T-helper 1 cell treated with Interleukin-12 subunit alpha and Interleukin-12 subunit beta and Interleukin-4 antibody, amounts not matched to agents 30 μg/mL and 1 μg/mL, for 36 hours (primary cell): Measurements from ENCODE around the gene FUNDC2.

ENCODE experiments used
- H3K27ac Mint-ChIP-seq: one replicate; pipeline ENCODE4 v1.8.0; 2021; ENCODE audit warnings: mild to moderate bottlenecking, mixed read lengths
- H3K27me3 Mint-ChIP-seq: one replicate; pipeline ENCODE4 v1.8.0; 2021; ENCODE audit warnings: low read depth, mixed read lengths
- H3K36me3 Mint-ChIP-seq: one replicate; pipeline ENCODE4 v1.8.0; 2021; ENCODE audit warnings: low read depth, mixed read lengths
- H3K4me1 Mint-ChIP-seq: one replicate; pipeline ENCODE4 v1.8.0; 2021; ENCODE audit warnings: low read depth, mixed read lengths
- H3K4me3 Mint-ChIP-seq: one replicate; pipeline ENCODE4 v1.8.0; 2021; ENCODE audit warnings: mild to moderate bottlenecking, moderate library complexity, mixed read lengths
- H3K9me3 Mint-ChIP-seq: one replicate; pipeline ENCODE4 v1.8.0; 2021; ENCODE audit warnings: mixed read lengths

The FUNDC2 gene, protein sequence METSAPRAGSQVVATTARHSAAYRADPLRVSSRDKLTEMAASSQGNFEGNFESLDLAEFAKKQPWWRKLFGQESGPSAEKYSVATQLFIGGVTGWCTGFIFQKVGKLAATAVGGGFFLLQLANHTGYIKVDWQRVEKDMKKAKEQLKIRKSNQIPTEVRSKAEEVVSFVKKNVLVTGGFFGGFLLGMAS

DNA sequence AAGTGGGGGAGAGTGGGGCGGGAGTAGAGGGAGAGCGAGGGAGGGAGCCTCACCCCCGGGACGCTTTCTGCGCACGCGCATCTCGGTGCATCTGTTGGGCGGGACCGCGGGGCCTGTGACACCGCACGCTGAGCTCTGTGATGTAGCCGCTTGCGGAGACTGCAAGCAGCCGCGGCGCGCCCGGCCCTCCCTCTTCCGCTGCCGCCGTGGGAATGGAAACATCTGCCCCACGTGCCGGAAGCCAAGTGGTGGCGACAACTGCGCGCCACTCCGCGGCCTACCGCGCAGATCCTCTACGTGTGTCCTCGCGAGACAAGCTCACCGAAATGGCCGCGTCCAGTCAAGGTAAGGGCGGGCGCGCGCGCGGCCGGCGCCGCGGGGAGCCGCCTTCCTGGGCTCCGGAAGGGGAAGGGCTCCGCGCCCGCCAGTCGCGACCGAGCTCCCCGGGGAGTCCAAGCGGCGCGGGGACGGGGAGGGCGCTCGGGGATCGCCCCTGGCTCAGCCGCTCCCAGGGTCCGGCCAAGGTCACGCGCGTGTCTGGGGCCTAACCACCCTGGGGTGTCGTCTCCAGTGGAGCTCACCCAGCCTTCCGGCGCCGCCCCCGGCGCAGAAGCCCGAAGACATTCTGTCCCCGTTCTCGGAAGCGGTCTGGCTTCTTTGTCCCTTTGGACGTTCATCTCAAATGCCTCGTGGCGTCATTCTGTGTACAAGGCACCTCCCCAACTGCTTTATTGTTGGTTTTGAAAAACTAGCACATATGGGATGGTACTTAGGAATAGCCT, at the start of gene FUNDC2:
Gene FUNDC2 (plus strand): TSS at position 118 of the 782 bp plus-strand sequence. CDS start 95 bp downstream, at position 213.
- H3K9me3 Mint-ChIP-seq, result no peaks in the 10 kb centered on the region
- peak within 1 kb of the TSS; percentile 95 for H3K27ac Mint-ChIP-seq
- peaks cover 13% of the 10 kb centered on the region for H3K4me1 Mint-ChIP-seq
- peak within 1 kb of the TSS; percentile 83 for H3K4me3 Mint-ChIP-seq
- peaks cover 22% of the 10 kb centered on the region for H3K27me3 Mint-ChIP-seq
- H3K36me3 Mint-ChIP-seq, result no peaks in the 10 kb centered on the region

DNA sequence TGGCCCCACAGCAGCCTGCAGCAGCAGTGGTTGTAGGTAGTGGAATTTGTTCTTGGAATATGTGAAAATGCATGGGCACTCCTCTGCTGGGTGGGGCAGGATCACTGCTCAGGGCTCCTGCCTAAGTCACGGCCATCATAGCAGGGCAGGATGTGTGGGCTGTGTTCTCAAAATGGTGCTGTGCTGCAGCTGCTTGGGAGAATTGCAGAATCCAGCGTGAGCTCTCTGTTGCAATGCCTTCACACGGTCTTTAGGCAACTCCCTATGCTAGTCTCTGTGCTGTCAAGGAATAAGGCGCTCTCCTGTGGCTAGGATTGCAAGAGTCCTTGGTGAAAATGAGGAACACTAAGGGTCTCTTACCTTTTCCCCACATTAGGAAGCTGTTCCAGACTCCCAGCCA, 47.0 kb upstream of the FUNDC2 start:
- H3K36me3 Mint-ChIP-seq, result no peaks in the 10 kb centered on the region
- peaks cover 13% of the 10 kb centered on the region for H3K9me3 Mint-ChIP-seq
- H3K4me3 Mint-ChIP-seq, result no peak overlapping the region
- peaks cover 10% of the 10 kb centered on the region for H3K4me1 Mint-ChIP-seq
- H3K27me3 Mint-ChIP-seq, result no peaks in the 10 kb centered on the region
- H3K27ac Mint-ChIP-seq, result no peak overlapping the region

DNA sequence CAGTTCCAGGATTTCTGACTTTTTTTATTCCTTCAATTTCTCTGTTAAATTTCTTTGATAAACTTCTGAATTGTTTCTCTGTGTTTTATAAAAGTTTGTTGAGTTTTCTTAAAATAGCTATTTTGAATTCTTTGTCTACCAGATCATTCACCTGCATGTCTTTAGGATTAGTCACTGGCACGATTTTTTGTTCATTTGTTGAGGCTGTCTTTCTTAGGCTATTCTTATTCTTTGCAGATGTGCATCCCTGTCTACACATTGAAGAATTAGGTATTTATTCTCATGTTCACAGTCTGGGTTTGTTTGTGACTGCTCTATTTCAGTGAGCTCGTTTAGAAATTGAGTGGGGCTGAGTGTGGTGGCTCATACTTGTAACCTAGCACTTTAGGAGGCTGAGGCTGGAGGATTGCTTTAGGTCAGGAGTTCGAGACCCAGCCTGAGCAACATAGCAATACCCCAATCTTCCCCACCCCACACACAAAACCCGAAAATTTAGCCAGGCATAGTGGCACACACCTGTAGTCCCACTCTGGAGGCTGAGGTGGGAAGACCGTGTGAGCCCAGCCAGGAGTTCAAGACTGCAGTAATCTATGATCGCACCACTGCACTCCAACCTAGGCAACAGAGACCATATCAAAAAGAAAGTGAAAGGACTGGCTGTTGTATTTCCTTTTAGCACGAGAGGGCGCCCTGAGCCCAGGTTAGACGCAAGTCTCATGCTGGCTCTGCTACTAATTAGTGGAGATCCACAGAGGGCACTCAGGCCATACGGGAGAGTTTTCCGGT, 46.1 kb upstream of the FUNDC2 start:
- H3K4me3 Mint-ChIP-seq, result peak overlapping the region; percentile 75
- H3K27ac Mint-ChIP-seq, result peak overlapping the region; percentile 75
- peaks cover 10% of the 10 kb centered on the region for H3K4me1 Mint-ChIP-seq
- peaks cover 13% of the 10 kb centered on the region for H3K9me3 Mint-ChIP-seq
- no peaks in the 10 kb centered on the region for H3K27me3 Mint-ChIP-seq
- H3K36me3 Mint-ChIP-seq, result no peaks in the 10 kb centered on the region

DNA sequence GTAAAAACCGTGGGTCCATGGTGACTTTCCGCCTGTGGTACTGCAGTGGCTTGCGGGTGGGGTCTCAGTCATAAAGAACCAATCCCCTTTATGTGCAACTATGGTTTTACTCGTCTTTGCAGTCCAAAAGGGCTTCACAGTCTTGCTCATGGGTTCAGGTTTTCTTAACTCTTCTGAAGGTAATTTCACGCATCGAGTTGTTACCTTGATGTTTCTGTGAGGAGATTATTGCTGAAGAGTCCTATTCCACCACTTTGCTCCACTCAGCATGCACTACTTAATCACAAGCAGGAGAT, 45.6 kb upstream of the FUNDC2 start:
- peaks cover 10% of the 10 kb centered on the region for H3K4me1 Mint-ChIP-seq
- no peak overlapping the region for H3K4me3 Mint-ChIP-seq
- H3K9me3 Mint-ChIP-seq, result peaks cover 13% of the 10 kb centered on the region
- H3K27ac Mint-ChIP-seq, result peak overlapping the region; percentile 15
- no peaks in the 10 kb centered on the region for H3K27me3 Mint-ChIP-seq
- H3K36me3 Mint-ChIP-seq, result no peaks in the 10 kb centered on the region

DNA sequence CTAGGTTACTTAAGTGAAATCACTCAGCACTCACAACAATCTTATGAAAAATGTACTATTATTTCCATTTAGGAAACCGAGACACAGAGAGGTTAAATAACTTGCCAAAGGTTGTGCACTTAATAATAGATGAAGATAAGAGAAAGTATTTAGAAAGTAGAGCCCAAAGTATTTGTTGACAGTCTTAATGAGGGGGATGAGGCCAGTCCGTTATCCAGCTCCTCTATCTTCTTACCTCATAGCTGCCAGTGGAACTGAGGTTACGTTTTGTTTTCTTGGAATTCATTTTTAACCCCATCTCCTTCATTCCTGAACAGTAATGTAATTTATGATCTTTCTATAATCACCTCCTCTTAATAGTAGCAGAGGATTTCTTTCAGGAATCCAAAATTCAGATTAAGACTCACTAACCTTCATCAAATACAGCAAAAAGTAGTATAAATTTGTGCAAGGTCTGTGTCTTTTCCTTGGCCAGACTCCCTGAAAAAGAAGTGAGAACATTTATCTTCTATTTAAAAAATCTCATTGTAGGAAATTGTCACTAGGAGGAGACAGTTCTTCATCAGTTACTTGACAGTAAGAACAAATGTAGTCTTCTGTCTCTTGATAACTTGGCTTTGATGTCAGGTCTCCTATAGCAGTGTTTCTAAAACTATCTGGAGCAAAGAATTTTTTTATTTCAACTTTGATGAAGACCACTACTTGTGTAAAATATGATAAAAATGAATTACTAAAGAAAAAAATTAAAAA, 39.6 kb upstream of the FUNDC2 start:
- Mint-ChIP-seq H3K9me3 (no peaks in the 10 kb centered on the region), H3K4me3 (no peak overlapping the region), H3K36me3 (no peaks in the 10 kb centered on the region), H3K4me1 (peaks cover 1% of the 10 kb centered on the region), H3K27me3 (peaks cover 10% of the 10 kb centered on the region), H3K27ac (no peak overlapping the region)

DNA sequence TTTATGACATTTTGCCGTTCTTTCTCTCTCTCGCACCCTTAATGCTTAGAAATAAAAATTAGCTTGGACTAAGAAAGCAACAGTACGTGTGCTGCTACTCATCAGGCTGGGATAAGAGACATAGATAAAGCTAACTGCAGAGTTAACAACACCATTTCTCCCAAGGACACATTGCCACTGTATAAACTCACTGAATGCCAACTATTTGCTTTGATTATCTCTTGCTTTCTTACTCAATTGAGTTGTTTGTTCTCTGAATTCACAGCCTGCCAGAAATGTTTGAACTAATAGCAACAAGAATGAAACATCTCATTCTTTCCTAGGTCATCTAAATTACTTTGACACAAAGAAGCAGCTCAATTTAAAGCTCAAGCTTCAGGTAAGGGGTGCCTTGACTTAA, 38.7 kb upstream of the FUNDC2 start:
- H3K36me3 Mint-ChIP-seq, result no peaks in the 10 kb centered on the region
- no peaks in the 10 kb centered on the region for H3K9me3 Mint-ChIP-seq
- H3K27ac Mint-ChIP-seq, result no peak overlapping the region
- peaks cover 10% of the 10 kb centered on the region for H3K27me3 Mint-ChIP-seq
- H3K4me1 Mint-ChIP-seq, result peaks cover 1% of the 10 kb centered on the region
- H3K4me3 Mint-ChIP-seq, result no peak overlapping the region

DNA sequence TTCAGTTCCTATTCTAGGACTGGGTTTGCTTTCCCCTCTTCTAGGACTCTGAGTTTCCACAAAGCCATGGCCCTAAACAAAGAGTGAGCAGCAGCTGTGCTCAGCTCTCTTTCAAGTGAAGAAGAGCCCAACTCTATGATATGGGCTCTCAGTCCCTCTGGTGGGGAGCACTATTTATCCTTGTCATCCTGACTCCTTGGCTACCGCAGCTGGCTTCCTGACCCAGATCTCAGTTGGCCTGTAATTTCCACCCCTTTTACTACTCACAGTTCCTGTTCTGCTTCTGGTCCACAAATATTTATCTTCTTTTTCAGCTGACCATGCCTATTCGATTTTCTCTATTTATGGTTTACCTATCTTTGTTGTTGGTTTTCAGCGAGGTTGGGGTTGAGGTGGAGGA, 37.9 kb upstream of the FUNDC2 start:
- no peaks in the 10 kb centered on the region for H3K36me3 Mint-ChIP-seq
- no peak overlapping the region for H3K4me3 Mint-ChIP-seq
- H3K27ac Mint-ChIP-seq, result no peak overlapping the region
- H3K27me3 Mint-ChIP-seq, result peaks cover 10% of the 10 kb centered on the region
- H3K4me1 Mint-ChIP-seq, result peaks cover 1% of the 10 kb centered on the region
- H3K9me3 Mint-ChIP-seq, result no peaks in the 10 kb centered on the region

DNA sequence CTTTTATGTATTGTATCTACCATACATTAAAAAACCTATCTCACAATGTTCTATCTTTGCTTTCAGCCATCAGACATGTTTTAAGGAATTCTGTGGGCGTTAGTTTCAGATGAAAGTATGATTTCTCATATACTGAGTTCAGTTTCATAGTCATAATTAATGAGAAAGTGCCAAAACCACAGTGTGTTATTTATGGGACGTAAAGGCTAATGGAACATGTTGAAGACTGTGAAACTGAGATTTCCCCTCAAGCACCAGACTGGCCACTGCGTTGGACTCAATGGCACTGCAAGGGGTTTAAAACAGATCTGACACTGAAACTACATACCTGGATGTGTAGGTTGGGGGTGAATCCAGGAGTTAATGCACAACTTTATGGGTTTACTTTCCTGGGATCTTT, 36.1 kb upstream of the FUNDC2 start:
- Mint-ChIP-seq H3K36me3 (no peaks in the 10 kb centered on the region), H3K4me3 (no peak overlapping the region), H3K4me1 (peaks cover 1% of the 10 kb centered on the region), H3K27ac (no peak overlapping the region), H3K27me3 (peaks cover 10% of the 10 kb centered on the region), H3K9me3 (no peaks in the 10 kb centered on the region)

DNA sequence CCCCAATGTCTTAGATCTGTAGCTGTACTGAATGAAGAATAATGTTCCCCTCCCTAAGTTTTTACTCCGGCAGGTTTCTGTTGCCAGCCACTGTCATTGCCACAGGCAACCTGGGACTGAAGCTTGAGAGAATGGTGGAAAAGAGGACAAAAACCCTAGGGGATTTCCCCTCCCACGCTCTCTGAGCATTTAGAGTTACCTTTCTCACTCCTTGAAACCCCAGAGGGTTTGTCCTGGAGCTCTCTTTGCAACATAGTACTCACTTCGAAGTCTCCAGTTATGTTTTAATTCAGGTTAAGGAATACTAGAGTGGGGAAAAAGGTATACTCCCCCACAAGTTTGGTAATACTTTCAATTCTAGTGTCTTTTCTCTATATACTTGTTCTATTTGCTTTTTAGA, 35.6 kb upstream of the FUNDC2 start:
- Mint-ChIP-seq H3K27me3 (peaks cover 10% of the 10 kb centered on the region), H3K4me3 (no peak overlapping the region), H3K4me1 (peaks cover 1% of the 10 kb centered on the region), H3K36me3 (no peaks in the 10 kb centered on the region), H3K27ac (no peak overlapping the region), H3K9me3 (no peaks in the 10 kb centered on the region)

DNA sequence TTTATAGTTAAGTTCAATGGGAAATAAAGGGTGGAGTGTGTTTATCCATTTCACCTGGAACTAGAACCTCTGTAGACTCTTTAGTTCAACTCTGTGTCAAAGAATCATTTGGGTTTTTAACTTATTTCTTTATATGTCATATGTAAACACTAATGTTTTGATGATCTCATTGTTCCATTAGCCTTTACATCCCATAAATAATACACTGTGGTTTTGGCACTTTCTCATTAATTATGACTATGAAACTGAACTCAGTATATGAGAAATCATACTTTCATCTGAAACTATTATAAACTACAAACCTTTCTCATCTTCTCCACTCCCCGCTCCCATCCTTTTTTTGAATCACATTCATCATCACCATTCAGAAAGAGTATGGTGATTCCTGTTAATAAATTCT, 35.2 kb upstream of the FUNDC2 start:
- H3K9me3 Mint-ChIP-seq, result no peaks in the 10 kb centered on the region
- no peak overlapping the region for H3K27ac Mint-ChIP-seq
- H3K27me3 Mint-ChIP-seq, result peaks cover 10% of the 10 kb centered on the region
- H3K4me1 Mint-ChIP-seq, result peaks cover 1% of the 10 kb centered on the region
- H3K36me3 Mint-ChIP-seq, result no peaks in the 10 kb centered on the region
- no peak overlapping the region for H3K4me3 Mint-ChIP-seq

DNA sequence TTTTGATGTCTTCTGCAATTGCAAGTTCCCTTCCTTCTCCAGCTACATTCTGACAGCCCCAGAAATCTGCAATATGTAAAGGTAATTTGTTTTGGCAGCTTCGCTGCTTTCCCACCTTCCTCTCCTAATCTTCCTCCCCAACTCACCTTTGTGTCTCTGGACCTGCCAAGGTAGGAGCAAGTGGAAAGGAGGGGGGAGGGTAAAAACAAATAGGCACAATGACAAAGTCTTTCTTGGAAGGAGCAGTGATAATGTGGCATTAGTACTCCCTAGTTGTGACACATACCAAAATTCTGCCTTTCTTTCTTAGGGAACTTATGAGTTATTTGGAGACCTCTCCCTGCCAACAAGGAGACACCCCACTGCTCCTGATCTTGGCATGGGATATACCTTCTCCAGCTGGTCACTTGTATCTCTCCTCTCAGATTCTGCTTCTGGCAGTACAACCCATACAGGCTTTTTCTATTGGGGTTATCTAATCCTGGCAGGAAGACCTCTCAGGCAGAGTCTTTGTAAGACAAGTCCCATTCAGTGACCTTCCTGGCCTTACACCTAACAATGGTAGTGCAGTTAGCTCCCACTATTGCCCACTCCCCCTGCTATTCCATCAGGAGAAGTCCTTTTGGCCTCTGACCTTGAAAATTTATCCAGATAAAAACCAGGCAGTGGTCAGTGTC, 28.3 kb upstream of the FUNDC2 start:
- H3K9me3 Mint-ChIP-seq, result no peaks in the 10 kb centered on the region
- H3K36me3 Mint-ChIP-seq, result no peaks in the 10 kb centered on the region
- H3K27ac Mint-ChIP-seq, result no peak overlapping the region
- H3K4me1 Mint-ChIP-seq, result peaks cover 2% of the 10 kb centered on the region
- no peaks in the 10 kb centered on the region for H3K27me3 Mint-ChIP-seq
- H3K4me3 Mint-ChIP-seq, result no peak overlapping the region

DNA sequence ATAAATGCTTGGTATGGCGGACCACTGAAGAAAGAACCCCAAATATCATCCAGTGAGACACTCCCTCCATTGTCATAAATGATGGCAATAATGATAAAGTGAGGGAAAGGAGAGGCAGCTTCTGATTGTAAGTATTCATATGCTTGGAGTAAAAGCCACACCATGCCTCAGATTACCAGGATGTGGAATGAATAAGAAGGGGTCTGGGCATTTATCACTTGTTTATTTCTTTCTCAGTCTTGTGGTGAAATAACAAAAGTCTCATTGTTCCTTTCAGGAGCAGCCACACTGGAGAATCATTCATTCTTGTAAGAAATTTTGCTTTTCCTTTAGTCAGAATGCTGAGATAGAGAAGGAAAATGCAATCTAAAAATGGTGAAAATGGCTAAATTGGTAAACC, 25.8 kb upstream of the FUNDC2 start:
- Mint-ChIP-seq H3K4me3 (no peak overlapping the region), H3K4me1 (peaks cover 2% of the 10 kb centered on the region), H3K27me3 (no peaks in the 10 kb centered on the region), H3K36me3 (no peaks in the 10 kb centered on the region), H3K9me3 (no peaks in the 10 kb centered on the region), H3K27ac (no peak overlapping the region)

DNA sequence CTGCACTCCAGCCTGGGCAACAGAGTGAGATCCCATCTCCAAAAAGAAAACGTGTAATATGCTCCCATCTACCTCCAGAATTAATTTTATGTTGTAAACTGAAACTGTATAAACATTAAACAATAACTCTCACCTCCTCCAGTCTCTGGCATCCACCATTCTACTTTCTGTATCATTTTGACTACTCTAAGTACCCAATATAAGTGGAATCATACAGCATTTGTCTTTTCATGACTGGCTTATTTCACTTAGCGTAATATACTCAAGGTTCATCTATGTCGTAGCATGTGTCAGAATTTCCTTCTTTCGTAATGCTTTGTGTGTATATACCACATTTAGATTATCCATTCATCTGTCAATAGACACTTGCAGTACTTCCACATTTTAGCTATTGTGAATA, 24.8 kb upstream of the FUNDC2 start:
- Mint-ChIP-seq H3K4me1 (peaks cover 2% of the 10 kb centered on the region), H3K36me3 (no peaks in the 10 kb centered on the region), H3K4me3 (no peak overlapping the region), H3K27me3 (no peaks in the 10 kb centered on the region), H3K9me3 (no peaks in the 10 kb centered on the region), H3K27ac (no peak overlapping the region)

DNA sequence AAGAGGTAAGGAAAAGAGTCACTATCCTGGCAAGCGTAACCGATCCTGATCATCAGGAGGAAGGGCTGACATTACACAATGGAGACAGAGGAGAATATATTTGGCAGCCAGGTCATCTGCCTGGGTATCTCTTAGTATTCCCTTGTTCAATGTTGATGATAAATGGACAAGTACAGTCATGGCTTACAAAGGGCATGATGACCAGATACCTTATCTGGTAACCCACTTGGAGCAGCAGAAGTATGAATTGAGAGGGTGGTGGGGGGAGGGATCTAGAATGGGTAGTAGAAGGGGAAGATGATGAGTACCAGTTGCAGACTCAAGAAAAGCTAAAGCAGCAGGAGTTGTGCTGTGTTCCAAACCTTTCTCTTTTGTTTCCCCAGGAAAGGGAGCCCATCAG, 21.5 kb upstream of the FUNDC2 start:
- H3K36me3 Mint-ChIP-seq, result no peaks in the 10 kb centered on the region
- H3K27ac Mint-ChIP-seq, result no peak overlapping the region
- no peaks in the 10 kb centered on the region for H3K27me3 Mint-ChIP-seq
- peaks cover 2% of the 10 kb centered on the region for H3K4me1 Mint-ChIP-seq
- H3K9me3 Mint-ChIP-seq, result no peaks in the 10 kb centered on the region
- no peak overlapping the region for H3K4me3 Mint-ChIP-seq
